K562 (cell line): ENCODE data around the gene TXLNB. TPM values are rescaled to one million over a fixed set of nuclear protein-coding genes. Genes with fewer than 3 reads are reported as not detected.

Source experiments
- BCLAF1 ChIP-seq, 2 experiments: fragments of 450-650 bp in 1 of 2; IDR thresholded peaks; 2 replicates each; pipeline ENCODE4 v1.6.1; 2011 to 2017; ENCODE audit warnings: low read depth in 2 of 2, antibody characterized with exemption in 1 of 2, borderline replicate concordance in 1 of 2, low read length in 1 of 2, mild to moderate bottlenecking in 1 of 2, mixed read lengths in 1 of 2; ENCODE audit not compliant: control insufficient read depth in 1 of 2
- HES1 ChIP-seq: fragments of 450-650 bp; IDR thresholded peaks from 2 replicates; pipeline ENCODE4 v1.6.1; 2016; ENCODE audit warnings: low read depth, mild to moderate bottlenecking, moderate library complexity
- KAT8 ChIP-seq: fragments of 450-650 bp; IDR thresholded peaks from 2 replicates; pipeline ENCODE4 v1.6.1; 2016; ENCODE audit warnings: low read depth, mild to moderate bottlenecking
- MTF1 ChIP-seq: fragments of 250-450 bp; sonication (Bioruptor Pico); IDR thresholded peaks from 2 replicates; pipeline ENCODE4 v1.9.0; 2021; ENCODE audit warnings: moderate library complexity, mild to moderate bottlenecking, inconsistent platforms, borderline replicate concordance
- NEUROD1 ChIP-seq: fragments of 150-350 bp; IDR thresholded peaks from 2 replicates; pipeline ENCODE4 v1.6.1; 2014; ENCODE audit warnings: borderline replicate concordance, low read length, low read depth; ENCODE audit not compliant: partially characterized antibody
- NRF1 ChIP-seq, 2 experiments: fragments of 450-650 bp; IDR thresholded peaks in 1 of 2; conservative IDR thresholded peaks in 1 of 2; 2 replicates each; pipeline ENCODE4 v1.6.1; 2014; ENCODE audit warnings: mild to moderate bottlenecking in 2 of 2
- OTX1 ChIP-seq: fragments of 450-650 bp; formaldehyde crosslinking; IDR thresholded peaks from 2 replicates; pipeline ENCODE4 v1.4.0; 2022; ENCODE audit warnings: mild to moderate bottlenecking
- PRMT5 ChIP-seq: sonication (generic); formaldehyde crosslinking; IDR thresholded peaks from 2 replicates; pipeline ENCODE4 v1.5.0; 2020; ENCODE audit warnings: missing genetic modification reagents
- polyA plus RNA-seq, 8 experiments: library from polyadenylated mRNA; depleted of rRNA in 4 of 8; stranded (reverse) in 5 of 8; unstranded in 3 of 8; fragments of >200 nt; fragmentation: Nextera tagmentation in 2 of 8; fragmentation: Illumina TruSeq in 1 of 8; extraction: Ambion mirVana in 2 of 8; extraction: Trizol in 1 of 8; gene quantifications; 2 replicates each; pipeline versions ENCODE4 v1.2.1 to v1.2.3, GENCODE V29; 2011 to 2014; ENCODE audit warnings: inconsistent platforms in 1 of 8, missing spikeins in 1 of 8
- total RNA-seq, 7 experiments: library from RNA; depleted of rRNA in 6 of 7; stranded (reverse); fragments of >200 nt in 6 of 7; fragmentation: Illumina TruSeq in 2 of 7; extraction: Trizol in 2 of 7; gene quantifications; 2 replicates each; pipeline versions ENCODE4 v1.2.1 to v1.2.3, GENCODE V29; 2011 to 2021; ENCODE audit warnings: low replicate concordance in 1 of 7

Gene TXLNB
- total and polyA plus RNA-seq, 9 of the 15 experiments (the other 6 are each of a cell fraction or from before 2014, with no cell fraction given) = not detected

- no peak for TF ChIP-seq BCLAF1 (IDR thresholded peaks at IDR 0.05; ENCODE audit: borderline replicate concordance in 1 of 2, control insufficient read depth in 1 of 2, low read depth in 2 of 2, low read length in 1 of 2)
- no peak for TF ChIP-seq KAT8
- TF ChIP-seq HES1 = no peak
- TF ChIP-seq PRMT5 (CRISPR knock-in tag) = no peak
- TF ChIP-seq NEUROD1 = no peak
- TF ChIP-seq NRF1 (conservative IDR thresholded peaks at IDR 0.05 in 1 of 2, IDR thresholded peaks at IDR 0.05 in 1 of 2) = no peak
- TF ChIP-seq MTF1 (CRISPR knock-in tag) = no peak
- no peak for TF ChIP-seq OTX1
Observed at GRCh38 chr6:139316622-139317317, 25.0 kb upstream of the TXLNB start (continued).
